ENCODE data around the gene PDK4.

DNA sequence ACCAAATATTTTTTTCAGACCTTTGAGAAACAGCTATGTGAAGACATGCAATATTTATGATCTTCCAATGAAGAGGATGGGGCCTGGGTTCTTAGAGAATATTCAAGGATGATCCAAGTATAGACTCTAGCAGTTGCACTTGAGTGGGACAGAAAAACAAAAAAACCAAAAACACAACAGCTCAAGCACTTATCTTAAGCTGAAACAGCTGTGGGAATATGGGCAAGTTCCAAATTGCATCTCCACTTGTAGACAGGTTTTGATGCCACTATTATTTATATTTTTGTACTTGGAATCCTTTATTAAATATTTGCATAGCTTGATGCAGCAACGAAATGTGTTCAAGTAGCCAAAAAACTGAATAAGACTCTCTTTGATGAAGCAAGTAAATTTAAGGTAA is 2.2 kb upstream of the PDK4 start:
- TF ChIP-seq, protein P1, sequence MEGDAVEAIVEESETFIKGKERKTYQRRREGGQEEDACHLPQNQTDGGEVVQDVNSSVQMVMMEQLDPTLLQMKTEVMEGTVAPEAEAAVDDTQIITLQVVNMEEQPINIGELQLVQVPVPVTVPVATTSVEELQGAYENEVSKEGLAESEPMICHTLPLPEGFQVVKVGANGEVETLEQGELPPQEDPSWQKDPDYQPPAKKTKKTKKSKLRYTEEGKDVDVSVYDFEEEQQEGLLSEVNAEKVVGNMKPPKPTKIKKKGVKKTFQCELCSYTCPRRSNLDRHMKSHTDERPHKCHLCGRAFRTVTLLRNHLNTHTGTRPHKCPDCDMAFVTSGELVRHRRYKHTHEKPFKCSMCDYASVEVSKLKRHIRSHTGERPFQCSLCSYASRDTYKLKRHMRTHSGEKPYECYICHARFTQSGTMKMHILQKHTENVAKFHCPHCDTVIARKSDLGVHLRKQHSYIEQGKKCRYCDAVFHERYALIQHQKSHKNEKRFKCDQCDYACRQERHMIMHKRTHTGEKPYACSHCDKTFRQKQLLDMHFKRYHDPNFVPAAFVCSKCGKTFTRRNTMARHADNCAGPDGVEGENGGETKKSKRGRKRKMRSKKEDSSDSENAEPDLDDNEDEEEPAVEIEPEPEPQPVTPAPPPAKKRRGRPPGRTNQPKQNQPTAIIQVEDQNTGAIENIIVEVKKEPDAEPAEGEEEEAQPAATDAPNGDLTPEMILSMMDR (IDR thresholded peaks at IDR 0.05), result no peak
- no peak for TF ChIP-seq POLR2A (IDR thresholded peaks at IDR 0.05)
